ENCODE data around the gene SLPI.

Gene SLPI

DNA sequence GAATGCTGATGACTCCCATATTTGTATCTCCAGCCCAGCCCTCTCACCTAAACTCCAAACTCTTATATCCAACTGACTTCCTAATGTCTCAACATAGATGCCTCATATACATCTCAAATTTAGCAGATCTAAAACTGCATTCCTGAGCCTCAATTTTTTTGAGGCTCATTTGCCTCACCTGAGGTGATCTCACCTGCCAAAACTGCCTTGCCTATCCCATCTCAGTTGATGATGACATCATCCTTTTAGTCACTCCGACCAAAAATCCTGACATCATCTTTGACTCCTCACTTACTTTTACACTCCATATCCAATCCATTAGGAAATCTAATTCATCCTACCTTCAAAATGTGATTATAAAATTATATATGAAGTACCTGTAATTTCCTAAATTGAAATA lies 25.6 kb upstream of the SLPI start:
- DNase-seq (ENCODE audit: extremely low spot score, insufficient read length, low read depth): no peak
- FAIRE-seq: no peak

DNA sequence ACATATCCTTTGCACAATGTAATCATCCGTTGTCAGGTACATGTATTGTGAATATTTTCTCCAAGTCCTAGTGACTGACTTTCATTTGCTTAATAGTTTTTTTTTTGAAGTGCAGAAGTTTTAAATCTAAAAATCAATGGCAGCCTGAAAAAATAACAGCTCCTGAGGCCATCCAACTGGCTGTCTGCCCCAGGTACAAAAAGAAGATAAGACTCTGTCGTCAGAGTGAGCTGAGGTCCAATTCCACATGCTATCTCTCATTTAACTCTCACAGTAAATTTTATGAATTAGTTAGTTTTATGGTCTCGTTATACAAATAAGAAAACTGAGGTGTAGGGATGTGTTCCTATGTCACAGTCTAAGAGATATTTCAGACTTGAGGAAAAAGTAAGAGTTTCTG lies 21.0 kb upstream of the SLPI start:
- no peak for FAIRE-seq
- DNase-seq (ENCODE audit: extremely low spot score, insufficient read length, low read depth): no peak

DNA sequence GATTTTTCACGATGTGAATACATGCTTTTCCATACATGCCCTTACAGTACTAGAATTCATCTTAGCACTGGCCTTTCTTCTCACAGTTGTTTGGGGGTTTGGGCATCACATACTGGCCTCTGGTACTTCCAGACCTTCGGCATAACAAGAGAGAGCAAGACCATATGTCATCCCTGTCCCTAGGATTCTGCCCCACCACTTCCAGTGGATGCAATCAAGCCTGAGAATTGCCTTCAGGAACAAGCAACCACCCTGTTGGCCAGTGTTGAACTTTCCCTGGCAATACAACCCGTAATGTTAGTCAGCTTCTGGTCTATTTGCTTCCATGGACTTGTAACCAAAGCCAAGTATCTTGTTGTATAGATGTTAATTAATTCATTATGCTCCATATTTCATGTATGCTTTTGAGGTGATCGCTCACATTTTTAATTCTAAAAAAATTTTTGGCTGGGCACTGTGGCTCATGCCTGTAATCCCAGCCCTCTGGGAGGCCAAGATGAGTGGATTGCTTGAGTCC lies 15.4 kb upstream of the SLPI start:
- no peak for FAIRE-seq

DNA sequence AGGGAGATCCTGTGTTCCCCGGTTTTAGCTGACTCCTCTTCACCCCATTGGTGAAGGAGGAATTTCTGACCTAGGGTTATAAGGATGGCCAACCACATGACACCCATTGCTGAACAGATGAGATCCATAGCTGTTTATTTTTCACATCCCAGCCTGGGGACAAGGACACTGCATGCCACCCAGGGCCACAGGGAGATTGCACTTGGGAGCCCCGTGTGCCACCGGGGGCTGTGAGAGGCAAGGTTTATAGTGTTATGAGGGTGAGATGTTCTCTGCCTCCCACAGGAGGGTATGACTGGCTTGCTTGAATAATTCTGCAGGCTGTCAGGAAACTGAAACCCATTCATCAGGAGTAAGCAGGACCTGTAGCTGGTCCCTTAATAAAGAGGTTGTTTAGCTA lies 14.7 kb upstream of the SLPI start:
- FAIRE-seq (no peak), DNase-seq (ENCODE audit: extremely low spot score, insufficient read length, low read depth) (no peak)

More for the DNA sequence above, 15.4 kb upstream of the SLPI start:
- DNase-seq (ENCODE audit: extremely low spot score, insufficient read length, low read depth): no peak

- FAIRE-seq (no peak), DNase-seq (ENCODE audit: extremely low spot score, insufficient read length, low read depth) (no peak)
Measured at GRCh38 chr20:45268531-45268930, 14.2 kb upstream of the SLPI start.

DNA sequence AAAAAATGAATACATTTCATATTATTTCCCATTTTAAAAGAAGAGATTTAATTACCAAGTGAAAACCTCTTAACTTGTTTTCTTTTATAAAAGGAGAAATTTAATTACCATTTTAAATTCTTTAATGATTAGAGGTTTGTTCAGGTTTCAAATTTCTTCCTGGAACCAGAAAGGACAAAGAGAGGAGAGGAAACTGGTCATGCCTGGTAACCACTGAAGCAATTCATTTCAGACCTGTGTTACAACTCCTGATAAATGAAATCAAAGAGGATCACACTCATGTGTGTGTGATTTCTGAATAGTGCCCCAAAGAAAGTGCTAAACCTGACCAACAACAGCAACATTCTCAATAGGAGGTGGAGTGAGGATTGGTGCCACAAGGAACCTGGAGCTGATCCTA lies 12.6 kb upstream of the SLPI start:
- no peak for DNase-seq (ENCODE audit: extremely low spot score, insufficient read length, low read depth)
- no peak for FAIRE-seq

DNA sequence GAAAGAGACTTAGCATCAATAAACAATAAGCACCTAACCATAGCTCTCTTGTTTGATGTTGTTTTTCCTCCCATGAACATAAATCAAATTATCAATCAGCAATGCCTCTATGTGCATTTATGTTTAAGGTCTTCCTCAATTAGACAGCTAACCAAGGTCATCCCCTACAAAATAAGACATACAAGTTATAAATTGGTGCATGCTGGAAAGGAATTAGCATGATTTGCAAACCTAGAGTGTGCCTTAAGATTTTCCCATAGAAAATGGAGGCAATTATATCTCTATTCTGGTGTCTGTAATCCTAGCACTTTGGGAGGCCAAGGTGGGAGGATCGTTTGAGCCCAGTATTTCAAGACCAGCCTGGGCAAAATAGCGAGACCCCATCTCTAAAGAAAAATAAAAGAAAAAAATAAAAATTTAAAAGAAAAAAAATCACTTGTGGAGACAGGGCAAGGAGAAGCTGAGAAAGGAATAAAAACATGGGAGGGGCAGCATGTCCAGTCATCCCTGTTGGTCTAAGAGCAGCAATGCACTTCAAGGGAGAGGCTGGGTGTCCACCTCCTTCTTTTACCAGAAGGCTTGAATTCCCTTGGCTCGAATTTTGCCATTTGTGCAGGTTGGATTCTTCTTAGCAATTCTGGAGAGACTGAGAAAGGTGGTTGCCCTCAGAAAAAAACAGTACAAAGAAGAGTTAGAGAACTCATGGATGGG lies 9.3 kb upstream of the SLPI start:
- DNase-seq (ENCODE audit: extremely low spot score, insufficient read length, low read depth) (no peak), FAIRE-seq (no peak)

DNA sequence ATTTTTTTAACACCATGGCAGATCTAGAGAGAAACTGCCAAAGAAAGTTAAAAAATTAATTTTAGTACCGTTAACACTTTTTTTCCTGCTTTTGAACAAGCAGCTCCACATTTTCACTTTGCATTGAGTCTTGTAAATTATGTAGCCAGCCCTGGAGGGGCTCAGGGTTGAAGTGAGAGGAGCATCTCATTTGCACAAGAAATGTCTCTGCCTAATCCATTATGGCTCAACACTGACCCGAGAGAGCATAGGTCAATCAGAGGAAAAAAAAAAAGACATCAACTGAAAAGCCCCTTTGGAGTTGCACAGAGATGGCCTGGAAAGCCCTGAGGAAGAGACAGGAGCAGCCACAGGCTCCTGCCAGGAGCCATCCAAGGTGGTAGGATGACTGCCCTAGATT lies 4.3 kb upstream of the SLPI start:
- no peak for FAIRE-seq
- DNase-seq (ENCODE audit: extremely low spot score, insufficient read length, low read depth): no peak

GRCh38 chr20:45258259-45258658 lies 3.9 kb upstream of the SLPI start:
- DNase-seq (ENCODE audit: extremely low spot score, insufficient read length, low read depth) (no peak), FAIRE-seq (no peak)

DNA sequence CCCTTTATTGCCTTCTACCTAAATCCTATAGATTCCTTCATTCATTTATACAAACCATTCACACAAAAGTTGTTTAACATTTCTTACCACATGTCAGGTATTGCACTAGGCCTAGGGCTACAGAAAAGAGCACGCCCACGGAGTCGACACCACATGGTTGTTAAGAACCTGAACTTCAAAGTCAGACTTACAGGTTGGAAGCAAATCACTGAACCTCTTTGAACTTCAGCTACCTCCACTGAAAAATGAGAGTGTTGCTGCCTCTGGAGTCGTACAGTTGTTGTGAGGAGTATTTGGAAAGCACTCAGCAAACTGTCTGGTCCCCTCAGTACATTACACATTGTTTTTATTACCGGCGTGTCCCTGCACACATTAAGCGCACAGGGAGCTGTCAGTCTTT lies 3.3 kb upstream of the SLPI start:
- DNase-seq (ENCODE audit: extremely low spot score, insufficient read length, low read depth) (no peak), FAIRE-seq (no peak)

- FAIRE-seq (no peak), DNase-seq (ENCODE audit: extremely low spot score, insufficient read length, low read depth) (no peak)
Measured at GRCh38 chr20:45257161-45257560, 2.8 kb upstream of the SLPI start.

DNA sequence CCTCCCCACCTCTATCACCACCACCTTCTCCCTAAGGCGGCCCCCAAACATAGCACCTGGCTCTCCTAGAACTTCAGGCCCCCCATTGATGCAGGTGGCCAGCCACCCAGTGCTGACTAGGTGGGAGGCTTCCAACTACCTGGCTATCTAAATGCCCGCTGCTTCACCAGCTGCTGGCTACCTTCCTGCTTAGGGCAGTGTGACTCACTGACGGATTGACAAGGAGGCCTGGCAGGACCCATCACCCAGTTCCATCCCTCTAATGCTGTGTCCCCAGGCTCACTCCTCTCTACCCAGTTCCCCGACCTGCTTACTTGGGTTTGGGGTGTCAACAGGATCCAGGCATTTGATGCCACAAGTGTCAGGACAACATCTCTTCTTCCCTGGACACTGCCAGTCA lies 1.1 kb downstream of the SLPI start:
- no peak for FAIRE-seq

DNA sequence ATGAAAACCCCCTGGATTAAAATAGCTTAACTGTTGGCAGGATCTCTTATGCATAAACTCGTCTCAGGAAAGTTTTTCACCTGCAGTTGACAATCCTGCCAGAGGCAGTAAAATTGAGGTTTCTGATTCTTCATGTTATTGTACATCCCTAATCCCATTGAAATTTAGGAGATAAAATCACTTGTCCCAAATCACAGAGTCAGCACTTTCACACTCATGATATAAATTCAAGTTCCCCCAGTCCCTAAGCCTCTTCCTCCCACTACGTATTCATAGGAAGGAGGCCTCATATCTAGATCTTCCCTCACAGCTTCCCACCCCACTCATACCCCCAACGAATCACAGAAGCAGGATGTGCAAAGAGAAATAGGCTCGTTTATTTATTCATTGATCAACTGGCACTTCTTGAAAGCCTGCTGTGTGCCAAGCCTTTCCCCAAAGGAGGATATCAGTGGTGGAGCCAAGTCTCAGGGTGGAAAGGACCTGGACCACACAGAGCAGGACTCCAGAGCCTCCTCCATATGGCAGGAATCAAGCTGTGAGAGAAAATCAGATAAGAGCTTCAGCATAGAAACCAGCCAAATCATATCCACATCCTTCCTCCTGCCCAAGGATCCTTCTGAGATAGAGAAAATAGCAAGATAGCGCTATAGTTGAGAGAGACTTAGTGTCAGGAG lies 2.3 kb downstream of the SLPI start:
- DNase-seq (ENCODE audit: extremely low spot score, insufficient read length, low read depth) (no peak), FAIRE-seq (no peak)

More for the DNA sequence above, 1.1 kb downstream of the SLPI start:
- no peak for DNase-seq (ENCODE audit: extremely low spot score, insufficient read length, low read depth)

GRCh38 chr20:45248609-45249008 lies 5.8 kb downstream of the SLPI start:
- FAIRE-seq (no peak), DNase-seq (ENCODE audit: extremely low spot score, insufficient read length, low read depth) (no peak)

- FAIRE-seq (no peak), DNase-seq (ENCODE audit: extremely low spot score, insufficient read length, low read depth) (no peak)
Measured at GRCh38 chr20:45247865-45248264, 6.5 kb downstream of the SLPI start.

DNA sequence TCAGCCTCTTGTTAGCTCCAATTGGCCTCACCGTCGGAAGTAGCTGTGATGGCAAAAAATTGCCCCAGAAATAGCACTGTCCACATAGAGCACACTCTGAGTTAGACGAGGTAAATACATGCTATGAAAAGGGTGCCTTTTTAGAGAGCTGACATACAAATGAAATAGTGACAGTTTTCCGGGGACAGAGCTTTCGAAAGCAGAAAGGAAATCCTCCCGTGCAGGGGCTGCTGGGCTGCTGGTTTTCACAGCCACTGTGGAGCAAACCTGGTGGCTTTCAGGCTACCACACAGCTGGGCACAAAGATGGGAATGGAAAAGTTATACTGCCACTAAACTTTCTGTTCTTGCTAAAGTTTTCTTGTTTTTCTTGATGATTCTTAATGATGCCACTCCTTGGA lies 8.3 kb downstream of the SLPI start:
- FAIRE-seq: no peak
- DNase-seq (ENCODE audit: extremely low spot score, insufficient read length, low read depth): no peak

DNA sequence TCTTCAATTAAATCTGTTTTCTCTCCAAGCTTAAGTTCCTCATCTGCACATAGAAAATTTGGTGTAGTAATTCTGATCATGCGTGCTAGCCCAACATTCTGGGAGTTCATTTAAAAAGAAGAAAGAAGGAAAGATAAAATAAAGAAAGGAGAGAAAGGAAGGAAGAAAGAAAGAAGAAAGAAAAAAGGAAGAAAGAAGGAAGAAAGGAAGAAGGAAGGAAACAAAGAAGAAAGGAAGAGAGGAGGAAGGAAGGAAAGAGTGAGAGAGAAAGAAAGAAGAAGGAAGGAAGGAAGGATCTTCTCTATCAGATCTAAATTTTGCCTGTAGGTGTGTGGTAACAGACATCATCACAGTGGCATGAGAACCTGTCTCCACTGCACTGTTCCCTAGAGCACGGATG lies 16.2 kb downstream of the SLPI start:
- FAIRE-seq (no peak), DNase-seq (ENCODE audit: extremely low spot score, insufficient read length, low read depth) (no peak)

GRCh38 chr20:45235995-45236394 lies 18.4 kb downstream of the SLPI start:
- FAIRE-seq: no peak
- DNase-seq (ENCODE audit: extremely low spot score, insufficient read length, low read depth): no peak

- FAIRE-seq: no peak
Measured at GRCh38 chr20:45230631-45231030, 23.7 kb downstream of the SLPI start.

GRCh38 chr20:45229264-45230056 lies 24.9 kb downstream of the SLPI start:
- no peak for FAIRE-seq
- no peak for DNase-seq (ENCODE audit: extremely low spot score, insufficient read length, low read depth)

More at GRCh38 chr20:45230631-45231030, 23.7 kb downstream of the SLPI start:
- DNase-seq (ENCODE audit: extremely low spot score, insufficient read length, low read depth): no peak

- FAIRE-seq: no peak
Measured at GRCh38 chr20:45226287-45226686, 28.1 kb downstream of the SLPI start.

More at GRCh38 chr20:45226287-45226686, 28.1 kb downstream of the SLPI start:
- DNase-seq (ENCODE audit: extremely low spot score, insufficient read length, low read depth): no peak

All from GM18507 (cell line).